Upper lobe of right lung (tissue), 1 donor: Measurements from ENCODE around the gene IMPDH1. TPM values are rescaled to one million over a fixed set of nuclear protein-coding genes. Genes with fewer than 3 reads are reported as not detected.

Experiments used
- ATAC-seq: fragments of 200-7000 bp; cut with Tn5 transposase; one replicate; pipeline ENCODE4 v1.9.1; 2020; ENCODE audit warnings: mild to moderate bottlenecking, moderate library complexity
- DNase-seq: peaks from one replicate; pipeline ENCODE4 v3.0.0-alpha.2; 2020
- H3K27ac ChIP-seq: fragments of 200-600 bp; one replicate; pipeline ENCODE4 v1.8.0; 2022
- H3K27me3 ChIP-seq: fragments of 200-600 bp; one replicate; pipeline ENCODE4 v1.8.0; 2022; ENCODE audit warnings: mild to moderate bottlenecking
- H3K36me3 ChIP-seq: fragments of 200-600 bp; one replicate; pipeline ENCODE4 v1.8.0; 2022
- H3K4me1 ChIP-seq: fragments of 200-600 bp; one replicate; pipeline ENCODE4 v1.8.0; 2022
- H3K4me3 ChIP-seq: fragments of 200-600 bp; one replicate; pipeline ENCODE4 v1.8.0; 2022; ENCODE audit warnings: mild to moderate bottlenecking
- H3K9me3 ChIP-seq: fragments of 200-600 bp; one replicate; pipeline ENCODE4 v1.8.0; 2022
- CTCF ChIP-seq: fragments of 200-600 bp; IDR thresholded peaks from one replicate; pipeline ENCODE4 v1.8.0; 2022; ENCODE audit warnings: antibody characterized with exemption
- intact Hi-C: fragments of 100-400 bp; cut with DNase I; formaldehyde crosslinking; loops from one replicate; pipeline ENCODE4 v1.11.0; 2022
- total RNA-seq: library from RNA; stranded (reverse); fragmentation: NEBNext Ultra II Directional; extraction: Animal tissue kit (Norgen Biotek cat#: 25700); gene quantifications from one replicate; pipeline ENCODE4 v1.2.1, GENCODE V29; 2021
- donor health status: DM: no; HTN: yes; CAD: no; lungs with severe emphysema.

IMPDH1 gene
- total RNA-seq, 1 donor from 2014 or later = 59.8 TPM

- Histone ChIP-seq H3K36me3 (no peaks in the 10 kb centered on the region), H3K9me3 (no peaks in the 10 kb centered on the region), H3K4me3 (no peak overlapping the region), H3K27me3 (peaks cover 25% of the 10 kb centered on the region), H3K27ac (no peak overlapping the region), H3K4me1 (peaks cover 9% of the 10 kb centered on the region)
- peak; percentile 55 for TF ChIP-seq CTCF
- intact Hi-C loops = no loop called here
- peak; percentile 71 for DNase-seq
- ATAC-seq = peak; percentile 35
These were observed 62.1 kb downstream of the IMPDH1 start for GRCh38 chr7:128347647-128348097.

GRCh38 chr7:128344431-128344774 is 65.4 kb downstream of the IMPDH1 start:
- Histone ChIP-seq H3K9me3 (no peaks in the 10 kb centered on the region), H3K36me3 (no peaks in the 10 kb centered on the region), H3K27me3 (no peaks in the 10 kb centered on the region), H3K4me3 (peak overlapping the region; percentile 86), H3K27ac (no peak overlapping the region), H3K4me1 (peaks cover 16% of the 10 kb centered on the region)
- TF ChIP-seq CTCF = no peak
- intact Hi-C loops = no loop called here
- DNase-seq (no peak), ATAC-seq (no peak)

GRCh38 chr7:128343554-128344430 is 66.0 kb downstream of the IMPDH1 start, which contains the start of gene RBM28:
TSS of gene RBM28 (minus strand) at chr7:128343908. CDS start at chr7:128343793, 115 bp downstream.
- Histone ChIP-seq H3K27ac (peak within 1 kb of the TSS; percentile 88), H3K9me3 (no peaks in the 10 kb centered on the region), H3K36me3 (peaks cover 4% of the 10 kb centered on the region), H3K4me3 (peak within 1 kb of the TSS; percentile 86), H3K4me1 (peaks cover 16% of the 10 kb centered on the region), H3K27me3 (no peaks in the 10 kb centered on the region)
- ATAC-seq (peak; percentile 98), DNase-seq (peak; percentile 91)
- no peak for TF ChIP-seq CTCF
- intact Hi-C loops = no loop called here

Other genes with a start within 250 kb of the IMPDH1 start
- not detected for gene LEP, start 168.7 kb downstream of the IMPDH1 start, total RNA-seq
- 28.3 TPM for gene RBM28, start 66.1 kb downstream of the IMPDH1 start, total RNA-seq
- gene PRRT4, start 48.3 kb downstream of the IMPDH1 start, total RNA-seq = 0.26 TPM
- 8.9 TPM for gene HILPDA, start 45.9 kb upstream of the IMPDH1 start, total RNA-seq
- 22.1 TPM for gene METTL2B, start 66.8 kb upstream of the IMPDH1 start, total RNA-seq